GM06990 (cell line): ENCODE data around the gene RABEP2.

Experiments
- DNase-seq: peaks from one replicate; pipeline ENCODE4 v3.0.0-alpha.2; 2011; ENCODE audit not compliant: insufficient read length; ENCODE audit errors: extremely low read depth
- H3K27me3 ChIP-seq: replicated peaks from 2 replicates; pipeline ENCODE4 v1.6.0; 2011; ENCODE audit warnings: low read length; ENCODE audit not compliant: control insufficient read depth, insufficient read depth
- H3K36me3 ChIP-seq: 2 replicates; pipeline ENCODE4 v1.5.1; 2011; ENCODE audit warnings: low read length; ENCODE audit not compliant: control insufficient read depth, insufficient read depth
- H3K4me3 ChIP-seq: replicated peaks from 2 replicates; pipeline ENCODE4 v1.5.1; 2011; ENCODE audit warnings: low read depth, mild to moderate bottlenecking, control low read depth, low read length
- CTCF ChIP-seq: IDR thresholded peaks from 2 replicates; pipeline ENCODE4 v1.5.1; 2011; ENCODE audit warnings: low read length, control low read depth, mild to moderate bottlenecking, inconsistent platforms; ENCODE audit not compliant: insufficient read depth, poor library complexity, severe bottlenecking

RABEP2 gene

GRCh38 chr16:28913946-28914724 is 10.9 kb downstream of the RABEP2 start:
- no peak for DNase-seq
- no peak for TF ChIP-seq CTCF
- Histone ChIP-seq H3K4me3 (no peak overlapping the region), H3K36me3 (peaks cover 33% of the 10 kb centered on the region), H3K27me3 (no peaks in the 10 kb centered on the region)

DNA sequence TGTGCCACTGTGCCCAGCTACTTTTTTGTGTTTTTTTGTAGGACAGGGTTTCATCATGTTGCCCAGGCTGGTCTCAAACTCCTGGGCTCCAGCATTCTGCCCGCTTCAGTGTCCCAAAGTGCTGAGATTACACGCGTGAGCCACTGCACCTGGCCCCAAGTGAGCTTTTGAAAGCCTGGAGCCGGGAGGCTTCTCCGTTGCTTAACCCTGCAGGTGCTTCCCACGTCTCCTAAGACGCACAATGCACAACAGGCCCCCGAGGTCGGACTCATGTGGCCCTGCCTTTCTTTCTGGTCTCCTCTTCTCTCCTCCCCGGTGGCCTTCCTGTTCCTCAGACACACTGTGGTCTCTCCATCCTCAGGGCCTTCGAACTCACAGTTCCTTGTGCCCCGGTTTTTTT is 12.5 kb downstream of the RABEP2 start:
- Histone ChIP-seq H3K4me3 (no peak overlapping the region), H3K27me3 (no peaks in the 10 kb centered on the region), H3K36me3 (peaks cover 35% of the 10 kb centered on the region)
- DNase-seq = no peak
- no peak for TF ChIP-seq CTCF

DNA sequence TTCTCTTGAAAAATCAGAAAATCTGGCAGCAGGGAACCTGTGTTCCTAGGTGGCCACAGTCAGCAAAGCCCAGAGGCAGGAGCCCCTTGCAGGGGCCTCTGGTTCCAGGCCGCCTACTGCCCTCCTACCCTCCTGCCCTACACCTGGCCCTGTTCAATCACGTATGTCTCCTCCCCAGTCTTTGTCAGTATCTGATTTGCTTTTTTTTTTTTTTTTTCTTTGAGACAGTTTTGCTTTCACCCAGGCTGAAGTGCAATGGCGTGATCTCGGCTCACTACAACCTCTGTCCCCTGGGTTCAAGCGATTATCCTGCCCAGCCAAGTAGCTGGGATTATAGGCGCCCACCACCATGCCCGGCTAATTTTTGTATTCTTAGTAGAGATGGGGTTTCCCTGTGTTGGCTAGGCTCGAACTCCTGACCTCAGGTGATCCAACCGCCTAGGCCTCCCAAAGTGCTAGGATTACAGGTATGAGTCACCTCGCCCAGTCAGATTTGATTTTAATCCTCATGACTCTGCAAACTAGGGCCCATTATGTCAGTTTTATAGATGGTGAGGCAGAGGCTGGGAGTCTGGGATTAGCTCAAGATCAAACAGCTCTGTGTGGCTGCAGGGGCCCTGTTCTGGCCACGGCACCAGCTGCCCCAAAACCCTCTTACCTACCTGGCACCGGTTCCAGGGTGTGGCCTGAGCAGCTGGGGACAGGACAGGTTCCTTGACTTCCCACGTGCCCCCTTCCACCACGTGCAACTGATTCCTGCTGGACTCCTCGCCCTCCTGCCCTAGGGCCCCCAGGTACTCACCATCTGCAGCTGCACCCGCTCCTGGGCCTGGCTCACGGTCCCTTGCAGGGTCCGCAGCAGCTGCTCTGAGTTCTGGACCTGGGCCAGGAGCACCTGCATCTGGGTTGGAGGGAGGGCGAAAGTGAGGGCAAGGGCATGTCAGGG is 14.7 kb downstream of the RABEP2 start:
- Histone ChIP-seq H3K36me3 (peaks cover 30% of the 10 kb centered on the region), H3K4me3 (no peak overlapping the region), H3K27me3 (no peaks in the 10 kb centered on the region)
- no peak for TF ChIP-seq CTCF
- DNase-seq = no peak

DNA sequence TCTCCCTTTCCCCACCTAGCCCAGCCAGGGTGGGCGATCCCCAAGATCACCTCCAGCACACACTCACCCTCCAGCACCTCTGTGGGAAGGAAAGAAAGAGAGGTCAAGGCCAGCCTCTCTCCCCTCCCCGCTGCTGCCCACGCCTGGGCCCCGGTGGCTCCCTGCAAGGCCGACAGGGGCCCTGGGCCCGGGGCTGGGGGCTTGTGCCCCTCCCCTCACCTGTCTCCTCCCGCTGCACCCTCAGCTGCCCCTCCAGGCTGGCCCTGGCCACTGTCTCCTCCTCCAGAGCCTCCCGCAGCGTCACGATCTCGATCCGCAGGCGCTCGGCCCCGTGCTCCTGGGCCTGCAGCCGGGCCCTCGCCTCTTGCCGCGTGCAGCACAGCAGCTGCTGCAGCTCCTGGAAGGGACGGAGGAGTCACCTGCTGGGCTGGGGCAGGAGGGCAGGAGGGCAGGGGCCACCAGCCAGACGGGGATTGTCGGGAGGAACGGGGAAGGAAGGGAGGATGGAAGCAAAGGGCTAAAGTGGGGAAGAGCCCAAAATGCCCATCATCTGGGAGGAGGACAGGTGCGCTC is 19.2 kb downstream of the RABEP2 start:
- no peak for TF ChIP-seq CTCF
- DNase-seq = no peak
- peaks cover 23% of the 10 kb centered on the region for H3K36me3 ChIP-seq
- H3K27me3 ChIP-seq = no peaks in the 10 kb centered on the region
- no peak overlapping the region for H3K4me3 ChIP-seq

GRCh38 chr16:28905229-28905754 is 19.7 kb downstream of the RABEP2 start:
- no peak for DNase-seq
- Histone ChIP-seq H3K27me3 (no peaks in the 10 kb centered on the region), H3K36me3 (peaks cover 17% of the 10 kb centered on the region), H3K4me3 (no peak overlapping the region)
- no peak for TF ChIP-seq CTCF
